GM23248 (cell line): ENCODE results near the gene CLEC19A. TPM values are rescaled to one million over a fixed set of nuclear protein-coding genes. Genes with fewer than 3 reads are reported as not detected.
A peak's percentile ranks its signal among the peaks of the same experiment; 100 is the strongest.

Experiments used
- DNase-seq: peaks from one replicate; pipeline ENCODE4 v3.0.0-alpha.2; 2015
- H2AFZ ChIP-seq: fragments of 200-600 bp; sonication (generic); 2 replicates; pipeline ENCODE4 v1.6.1; 2016; ENCODE audit warnings: antibody characterized with exemption
- H3F3A ChIP-seq: fragments of 200-600 bp; sonication (generic); 2 replicates; pipeline ENCODE4 v1.6.1; 2016; ENCODE audit warnings: mild to moderate bottlenecking, antibody characterized with exemption, mixed run types; ENCODE audit not compliant: insufficient read depth
- H3K27ac ChIP-seq: fragments of 200-600 bp; sonication (generic); 2 replicates; pipeline ENCODE4 v1.5.1; 2016; ENCODE audit warnings: mild to moderate bottlenecking
- H3K27me3 ChIP-seq: fragments of 200-600 bp; sonication (generic); replicated peaks from 2 replicates; pipeline ENCODE4 v1.6.1; 2016; ENCODE audit warnings: mild to moderate bottlenecking; ENCODE audit not compliant: insufficient read depth
- H3K36me3 ChIP-seq: fragments of 200-600 bp; sonication (generic); 2 replicates; pipeline ENCODE4 v1.6.1; 2016; ENCODE audit warnings: low read depth, mild to moderate bottlenecking
- H3K4me1 ChIP-seq: fragments of 200-600 bp; sonication (generic); 2 replicates; pipeline ENCODE4 v1.6.1; 2016; ENCODE audit warnings: mild to moderate bottlenecking; ENCODE audit not compliant: insufficient read depth
- H3K4me2 ChIP-seq: fragments of 200-600 bp; sonication (generic); one replicate; pipeline ENCODE4 v1.6.1; 2016; ENCODE audit warnings: mild to moderate bottlenecking; ENCODE audit not compliant: unreplicated experiment
- H3K4me3 ChIP-seq: fragments of 200-600 bp; sonication (generic); 2 replicates; pipeline ENCODE4 v1.5.1; 2016; ENCODE audit warnings: mild to moderate bottlenecking
- H3K79me2 ChIP-seq: fragments of 200-600 bp; sonication (generic); 2 replicates; pipeline ENCODE4 v1.6.1; 2016; ENCODE audit warnings: mild to moderate bottlenecking; ENCODE audit not compliant: insufficient read depth
- H3K9ac ChIP-seq: fragments of 200-600 bp; sonication (generic); 2 replicates; pipeline ENCODE4 v1.6.1; 2016; ENCODE audit warnings: mild to moderate bottlenecking
- H3K9me2 ChIP-seq: fragments of 200-600 bp; sonication (generic); 2 replicates; pipeline ENCODE4 v1.6.1; 2016; ENCODE audit warnings: mixed run types, mild to moderate bottlenecking, moderate library complexity; ENCODE audit not compliant: insufficient read depth
- H3K9me3 ChIP-seq: fragments of 200-600 bp; sonication (generic); one replicate; pipeline ENCODE4 v1.6.1; 2017; ENCODE audit warnings: low read depth
- H4K20me1 ChIP-seq: fragments of 200-600 bp; sonication (generic); 2 replicates; pipeline ENCODE4 v1.6.0; 2016; ENCODE audit not compliant: insufficient read depth
- EZH2 ChIP-seq: fragments of 200-600 bp; sonication (generic); IDR thresholded peaks from 2 replicates; pipeline ENCODE4 v1.6.1; 2018; ENCODE audit warnings: antibody characterized with exemption, mild to moderate bottlenecking; ENCODE audit not compliant: insufficient read depth, poor library complexity, severe bottlenecking
- EZH2phosphoT487 ChIP-seq: fragments of 200-600 bp; sonication (generic); IDR thresholded peaks from 2 replicates; pipeline ENCODE4 v1.6.1; 2018; ENCODE audit warnings: antibody characterized with exemption, moderate library complexity, mild to moderate bottlenecking, low read depth; ENCODE audit not compliant: insufficient read depth
- WGBS, 2 experiments: methylation state at CpG; one replicate each; pipeline ENCODE4 v1.1.6; 2015 to 2017; ENCODE audit warnings: low lambda C conversion rate in 2 of 2, low coverage in 1 of 2; ENCODE audit errors: missing lambda C conversion rate in 2 of 2; 5-methylcytosine and 5-hydroxymethylcytosine counted together
- in situ Hi-C: fragments of 300-500 bp; cut with MboI; formaldehyde crosslinking; loops from 2 replicates; pipeline ENCODE4 v1.15.0; 2020
- polyA plus RNA-seq: library from polyadenylated mRNA; unstranded; fragments of >200 nt; fragmentation: Nextera tagmentation; extraction: Ambion mirVana; gene quantifications from 2 replicates; pipeline ENCODE4 v1.2.1, GENCODE V29; 2016
- total RNA-seq: library from RNA; depleted of rRNA; stranded (reverse); fragments of >200 nt; shearing (Covaris generic); gene quantifications from 2 replicates; pipeline ENCODE4 v1.2.3, GENCODE V29; 2014

CLEC19A gene
- total and polyA plus RNA-seq, 2 experiments from 2014 or later = not detected

DNA sequence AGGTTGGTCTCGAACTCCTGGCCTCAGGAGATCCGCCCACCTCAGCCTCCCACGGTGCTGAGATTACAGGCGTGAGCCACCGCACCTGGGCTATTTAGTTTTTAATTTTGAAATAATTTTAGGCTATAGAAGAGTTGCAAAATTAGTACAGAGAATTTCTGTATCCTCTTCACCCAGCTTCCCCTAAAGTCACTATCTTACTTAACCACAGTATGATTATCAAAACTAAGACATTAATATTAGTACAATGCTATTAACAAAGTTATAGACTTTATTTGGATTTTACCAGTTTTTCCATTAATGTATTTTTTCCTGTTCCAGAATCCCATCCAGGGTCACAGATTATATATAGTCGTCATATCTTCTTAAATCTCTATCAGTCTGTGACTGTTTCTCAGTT lies 62.6 kb downstream of the CLEC19A start:
- Histone ChIP-seq H4K20me1 (no peaks in the 10 kb centered on the region), H3K9me2 (no peaks in the 10 kb centered on the region), H3K4me2 (no peak overlapping the region), H3K27me3 (no peaks in the 10 kb centered on the region), H3K9me3 (no peaks in the 10 kb centered on the region), H3K79me2 (no peaks in the 10 kb centered on the region), H3K9ac (no peak overlapping the region), H3K4me1 (no peaks in the 10 kb centered on the region), H3F3A (no peaks in the 10 kb centered on the region), H3K36me3 (no peaks in the 10 kb centered on the region), H3K4me3 (no peak overlapping the region), H2AFZ (no peak overlapping the region), H3K27ac (no peak overlapping the region)
- WGBS, 2 experiments = 26 to 28% methylated on average over 6 of the region's 6 CpGs
- no peak for DNase-seq
- in situ Hi-C loops = loop anchor here (10.0 kb wide), 2 partner anchors 57 to 263 kb away; no protein-coding TSS in a partner anchor
- TF ChIP-seq EZH2 (no peak), EZH2phosphoT487 (no peak)

GRCh38 chr16:19348578-19349315 lies 63.2 kb downstream of the CLEC19A start:
- 12 to 14% methylated on average over 11 of the region's 11 CpGs for WGBS, 2 experiments
- no peak overlapping the region for H3K4me2 ChIP-seq

DNA sequence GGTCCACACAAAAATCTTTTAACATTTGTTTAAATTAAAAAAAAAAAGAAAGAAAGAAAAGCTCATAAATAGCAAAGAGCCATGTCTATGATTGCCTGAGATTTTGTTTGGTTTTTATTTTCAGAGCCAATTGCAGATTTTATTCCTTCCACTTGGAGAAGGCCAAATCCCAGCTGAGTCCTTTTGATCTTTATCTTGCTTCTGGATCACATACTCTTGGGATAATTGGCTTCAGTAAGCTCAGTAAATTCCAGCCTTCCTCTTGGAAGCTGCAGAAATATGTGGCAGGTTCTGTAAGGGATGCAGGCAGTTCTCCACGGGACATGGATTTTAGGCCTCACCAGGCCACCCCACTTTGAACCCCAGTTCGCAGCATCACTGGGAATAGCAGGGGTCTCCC lies 68.8 kb downstream of the CLEC19A start:
- no peak for DNase-seq
- 35 to 37% methylated on average over 2 of the region's 2 CpGs for WGBS, 2 experiments
- no peaks in the 10 kb centered on the region for H3K79me2 ChIP-seq
- no peaks in the 10 kb centered on the region for H3K4me1 ChIP-seq
- no peak overlapping the region for H3K9ac ChIP-seq
- H3K9me3 ChIP-seq = no peaks in the 10 kb centered on the region
- in situ Hi-C loops = no loop called here
- no peak for TF ChIP-seq EZH2phosphoT487
- no peak for TF ChIP-seq EZH2
- no peaks in the 10 kb centered on the region for H4K20me1 ChIP-seq
- H3K4me3 ChIP-seq = no peak overlapping the region
- H3F3A ChIP-seq = no peaks in the 10 kb centered on the region
- no peak overlapping the region for H3K4me2 ChIP-seq
- no peak overlapping the region for H3K27ac ChIP-seq
- 0 out of 2 replicates have a peak, but pooled peaks cover 1% of the 10 kb centered on the region for H3K27me3 ChIP-seq
- no peak overlapping the region for H2AFZ ChIP-seq
- no peaks in the 10 kb centered on the region for H3K36me3 ChIP-seq
- H3K9me2 ChIP-seq = no peaks in the 10 kb centered on the region

More at GRCh38 chr16:19348578-19349315, 63.2 kb downstream of the CLEC19A start:
- no peak overlapping the region for H2AFZ ChIP-seq
- H3K9ac ChIP-seq = no peak overlapping the region
- no peaks in the 10 kb centered on the region for H3K9me2 ChIP-seq
- H3K4me3 ChIP-seq = no peak overlapping the region
- no peaks in the 10 kb centered on the region for H3K79me2 ChIP-seq
- H3K36me3 ChIP-seq = no peaks in the 10 kb centered on the region
- H3K27ac ChIP-seq = no peak overlapping the region
- DNase-seq = peak; percentile 10
- TF ChIP-seq EZH2phosphoT487 = no peak
- no peak for TF ChIP-seq EZH2
- no peaks in the 10 kb centered on the region for H4K20me1 ChIP-seq
- H3F3A ChIP-seq = no peaks in the 10 kb centered on the region
- no peaks in the 10 kb centered on the region for H3K9me3 ChIP-seq
- in situ Hi-C loops = loop anchor here (10.0 kb wide), 2 partner anchors 56 to 264 kb away; no protein-coding TSS in a partner anchor
- no peaks in the 10 kb centered on the region for H3K4me1 ChIP-seq
- H3K27me3 ChIP-seq = no peaks in the 10 kb centered on the region

DNA sequence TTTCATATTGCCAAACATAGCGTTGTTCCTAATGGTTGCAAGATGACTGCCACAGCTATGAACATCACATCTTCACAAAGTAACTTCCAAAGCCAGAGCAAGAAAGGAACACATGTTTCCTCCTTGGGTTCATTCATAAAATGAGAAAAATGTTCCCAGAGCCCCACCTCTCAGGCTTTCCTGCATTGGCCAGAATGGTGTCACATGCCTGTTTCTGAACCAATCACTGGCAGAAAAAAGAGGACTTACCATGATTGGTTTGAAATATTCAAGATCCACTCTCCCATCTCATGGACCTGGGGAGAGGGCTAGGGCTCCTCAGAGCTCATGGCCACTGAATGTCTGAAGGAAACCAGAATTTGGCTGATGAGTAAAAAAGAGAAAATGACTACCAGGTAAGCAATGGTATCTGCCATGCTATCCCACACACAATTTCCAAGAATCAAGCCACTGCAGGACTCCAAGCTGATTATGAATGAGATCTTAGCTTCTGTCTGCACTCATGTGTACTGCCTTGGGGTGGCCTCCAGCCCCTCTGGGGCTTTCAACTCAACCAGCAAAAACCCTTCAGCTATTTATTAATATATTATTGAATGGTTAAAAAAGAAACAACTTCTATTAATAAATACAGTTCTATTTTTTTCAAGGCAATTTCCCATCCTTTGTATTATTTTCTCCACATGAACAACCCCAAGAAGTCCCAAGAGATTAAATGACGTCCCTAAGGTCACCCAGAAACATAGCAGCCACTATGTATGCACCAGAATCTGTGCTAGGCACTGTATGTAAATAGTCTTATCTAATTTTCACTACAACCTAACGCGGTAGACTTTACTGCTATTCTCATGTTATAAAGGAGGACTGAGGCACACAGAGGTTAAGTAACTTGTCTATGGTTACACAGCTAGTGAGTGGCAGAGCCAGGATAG lies 70.8 kb downstream of the CLEC19A start:
- WGBS, 2 experiments = 36 to 37% methylated on average over 4 of the region's 4 CpGs
- no peaks in the 10 kb centered on the region for H3K4me1 ChIP-seq
- H3K27ac ChIP-seq = no peak overlapping the region
- no peaks in the 10 kb centered on the region for H3K36me3 ChIP-seq
- in situ Hi-C loops = no loop called here
- TF ChIP-seq EZH2 (no peak), EZH2phosphoT487 (no peak)
- H3K4me3 ChIP-seq = no peak overlapping the region
- DNase-seq = no peak
- H3K27me3 ChIP-seq = 0 out of 2 replicates have a peak, but pooled peaks cover 2% of the 10 kb centered on the region
- no peaks in the 10 kb centered on the region for H4K20me1 ChIP-seq
- H3K9me3 ChIP-seq = no peaks in the 10 kb centered on the region
- no peaks in the 10 kb centered on the region for H3K9me2 ChIP-seq
- no peaks in the 10 kb centered on the region for H3F3A ChIP-seq
- H3K9ac ChIP-seq = no peak overlapping the region
- H2AFZ ChIP-seq = no peak overlapping the region
- no peaks in the 10 kb centered on the region for H3K79me2 ChIP-seq
- no peak overlapping the region for H3K4me2 ChIP-seq
